Endometrial microvascular endothelial cells (primary cell): ENCODE measurements around the gene SIN3A. TPM values are rescaled to one million over a fixed set of nuclear protein-coding genes. Genes with fewer than 3 reads are reported as not detected.
"Not testable (repeated sequence)": the region's sequence is repeated elsewhere in the genome, so short reads cannot be mapped to it uniquely, and the experiment has no call there.

ENCODE experiments used
- in situ Hi-C: cut with HindIII; loops from 2 replicates; pipeline ENCODE4 v1.10.0; 2017; ENCODE audit warnings: low sequenced_read_pairs, low pct_unique_long_range_greater_than_20kb; ENCODE audit errors: inconsistent ontology term
- total RNA-seq: library from RNA; depleted of rRNA; stranded (reverse); fragments of >200 nt; gene quantifications from one replicate; pipeline ENCODE4 v1.2.3, GENCODE V29; 2015; ENCODE audit errors: inconsistent ontology term

SIN3A gene
- total RNA-seq, 1 donor from 2014 or later: 21.0 TPM

GRCh38 chr15:75403892-75404291, 47.6 kb downstream of the SIN3A start:
- in situ Hi-C loops: no loop called here

- in situ Hi-C loops: no loop called here
Observed at GRCh38 chr15:75397494-75397893, 54.0 kb downstream of the SIN3A start.

GRCh38 chr15:75389791-75390382, 61.6 kb downstream of the SIN3A start:
- in situ Hi-C loops: no loop called here

GRCh38 chr15:75383986-75384385, 67.5 kb downstream of the SIN3A start:
- in situ Hi-C loops: not testable (repeated sequence)

- in situ Hi-C loops: no loop called here
Observed at GRCh38 chr15:75380773-75381172, 70.7 kb downstream of the SIN3A start.

- in situ Hi-C loops: no loop called here
Observed at GRCh38 chr15:75371901-75372688, 79.4 kb downstream of the SIN3A start.

GRCh38 chr15:75371486-75371885, 80.0 kb downstream of the SIN3A start:
- in situ Hi-C loops: no loop called here

GRCh38 chr15:75369897-75370581, 81.5 kb downstream of the SIN3A start:
- in situ Hi-C loops: no loop called here

GRCh38 chr15:75368689-75369239, 82.7 kb downstream of the SIN3A start:
- in situ Hi-C loops: no loop called here

- in situ Hi-C loops: no loop called here
Observed at GRCh38 chr15:75367913-75368688, 83.4 kb downstream of the SIN3A start, which contains the start of gene MAN2C1. MAN2C1 (minus strand) TSS chr15:75368607; CDS start chr15:75368583, 24 bp downstream.

GRCh38 chr15:75367406-75367912, 84.0 kb downstream of the SIN3A start:
- in situ Hi-C loops: no loop called here

GRCh38 chr15:75367006-75367405, 84.5 kb downstream of the SIN3A start:
- in situ Hi-C loops: no loop called here

- in situ Hi-C loops: no loop called here
Observed at GRCh38 chr15:75366163-75366562, 85.3 kb downstream of the SIN3A start.

GRCh38 chr15:75364881-75365280, 86.6 kb downstream of the SIN3A start:
- in situ Hi-C loops: no loop called here

GRCh38 chr15:75363786-75364185, 87.7 kb downstream of the SIN3A start:
- in situ Hi-C loops: no loop called here

- in situ Hi-C loops: no loop called here
Observed at GRCh38 chr15:75362642-75363249, 88.7 kb downstream of the SIN3A start.

GRCh38 chr15:75361989-75362641, 89.4 kb downstream of the SIN3A start:
- in situ Hi-C loops: no loop called here
